Retinal pigment epithelial cell (primary cell): ENCODE data around the gene ITGBL1.

Experiments used
- DNase-seq: peaks from one replicate; pipeline ENCODE4 v3.0.0-alpha.2; 2010; ENCODE audit warnings: low read depth
- H3K4me3 ChIP-seq: 2 replicates; pipeline ENCODE4 v1.5.1; 2011; ENCODE audit warnings: mild to moderate bottlenecking, low read length, control low read depth, moderate library complexity
- TF ChIP-seq, protein P1 (sequence below): conservative IDR thresholded peaks from 2 replicates; pipeline ENCODE4 v1.5.1; 2011; ENCODE audit warnings: low read depth, low read length, control low read depth, inconsistent platforms

ITGBL1 gene

GRCh38 chr13:101673360-101674105 lies 221.1 kb downstream of the ITGBL1 start:
- TF ChIP-seq, protein P1, sequence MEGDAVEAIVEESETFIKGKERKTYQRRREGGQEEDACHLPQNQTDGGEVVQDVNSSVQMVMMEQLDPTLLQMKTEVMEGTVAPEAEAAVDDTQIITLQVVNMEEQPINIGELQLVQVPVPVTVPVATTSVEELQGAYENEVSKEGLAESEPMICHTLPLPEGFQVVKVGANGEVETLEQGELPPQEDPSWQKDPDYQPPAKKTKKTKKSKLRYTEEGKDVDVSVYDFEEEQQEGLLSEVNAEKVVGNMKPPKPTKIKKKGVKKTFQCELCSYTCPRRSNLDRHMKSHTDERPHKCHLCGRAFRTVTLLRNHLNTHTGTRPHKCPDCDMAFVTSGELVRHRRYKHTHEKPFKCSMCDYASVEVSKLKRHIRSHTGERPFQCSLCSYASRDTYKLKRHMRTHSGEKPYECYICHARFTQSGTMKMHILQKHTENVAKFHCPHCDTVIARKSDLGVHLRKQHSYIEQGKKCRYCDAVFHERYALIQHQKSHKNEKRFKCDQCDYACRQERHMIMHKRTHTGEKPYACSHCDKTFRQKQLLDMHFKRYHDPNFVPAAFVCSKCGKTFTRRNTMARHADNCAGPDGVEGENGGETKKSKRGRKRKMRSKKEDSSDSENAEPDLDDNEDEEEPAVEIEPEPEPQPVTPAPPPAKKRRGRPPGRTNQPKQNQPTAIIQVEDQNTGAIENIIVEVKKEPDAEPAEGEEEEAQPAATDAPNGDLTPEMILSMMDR, result no peak
- H3K4me3 ChIP-seq, result no peak overlapping the region
- DNase-seq, result no peak

GRCh38 chr13:101681834-101682233 lies 229.4 kb downstream of the ITGBL1 start:
- DNase-seq, result no peak
- TF ChIP-seq, protein P1, result no peak
- H3K4me3 ChIP-seq, result no peak overlapping the region

- DNase-seq, result no peak
- TF ChIP-seq, protein P1, result no peak
- no peak overlapping the region for H3K4me3 ChIP-seq
Measured at GRCh38 chr13:101686003-101686402, 233.5 kb downstream of the ITGBL1 start.

- H3K4me3 ChIP-seq, result no peak overlapping the region
- DNase-seq, result no peak
- TF ChIP-seq, protein P1, result no peak
Measured at GRCh38 chr13:101690871-101691270, 238.4 kb downstream of the ITGBL1 start.

DNA sequence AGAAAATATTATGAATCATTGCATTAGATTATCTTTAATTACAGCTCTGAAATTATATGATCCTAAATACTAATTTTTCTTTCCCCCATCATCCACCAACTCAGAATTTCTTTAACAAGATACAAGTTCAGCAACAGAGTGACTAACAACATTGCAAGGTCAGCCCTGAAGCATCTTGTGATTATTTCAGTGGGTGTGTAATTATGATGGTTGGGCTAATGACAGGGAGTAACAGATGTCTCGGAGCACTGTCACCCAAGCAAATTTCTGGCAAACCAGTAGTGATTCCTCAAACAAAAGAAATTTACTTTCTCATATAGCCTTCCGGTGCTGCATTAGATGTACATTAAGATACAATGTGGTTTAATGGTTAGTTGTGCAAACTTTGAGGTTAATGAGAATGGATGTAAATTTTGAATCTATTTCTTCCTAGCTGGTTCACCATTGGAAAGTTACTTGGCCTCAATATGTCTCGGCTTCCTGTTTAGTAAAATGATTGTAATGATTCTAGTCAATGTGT lies 238.9 kb downstream of the ITGBL1 start:
- TF ChIP-seq, protein P1, result no peak
- DNase-seq, result no peak
- no peak overlapping the region for H3K4me3 ChIP-seq

GRCh38 chr13:101695870-101696516 lies 243.5 kb downstream of the ITGBL1 start:
- no peak overlapping the region for H3K4me3 ChIP-seq
- no peak for DNase-seq

More at GRCh38 chr13:101695870-101696516, 243.5 kb downstream of the ITGBL1 start:
- TF ChIP-seq, protein P1, result no peak
